Mammary epithelial cell (primary cell): ENCODE data around the gene BRINP3.

Experiments
- CTCF ChIP-seq, 2 donors: IDR thresholded peaks in 1 of 2; conservative IDR thresholded peaks in 1 of 2; 2 replicates each; pipeline ENCODE4 v1.5.1; 2011 to 2012; ENCODE audit warnings: inconsistent platforms in 2 of 2, low read length in 2 of 2, mild to moderate bottlenecking in 2 of 2, control low read depth in 1 of 2, low read depth in 1 of 2; ENCODE audit not compliant: insufficient read depth in 1 of 2; ENCODE audit errors: extremely low read depth in 1 of 2
- EZH2 ChIP-seq: IDR thresholded peaks from 2 replicates; pipeline ENCODE4 v1.6.1; 2012; ENCODE audit warnings: low read length, inconsistent platforms, borderline replicate concordance

GRCh38 chr1:190286111-190286510, 191.6 kb downstream of the BRINP3 start:
- TF ChIP-seq CTCF (conservative IDR thresholded peaks at IDR 0.05 in 1 of 2, IDR thresholded peaks at IDR 0.05 in 1 of 2; ENCODE audit: extremely low read depth in 1 of 2, insufficient read depth in 1 of 2, low read depth in 1 of 2, low read length in 2 of 2): no peak
- TF ChIP-seq EZH2: no peak
